ENCODE measurements around the gene BCR.

Gene BCR

GRCh38 chr22:23199159-23199558, 18.9 kb downstream of the BCR start:
- no peak for DNase-seq (ENCODE audit: extremely low read depth, insufficient read length)
- H3K27me3 ChIP-seq (replicated peaks; ENCODE audit: control insufficient read depth, insufficient read depth, low read length): no peaks in the 10 kb centered on the region
- no peak overlapping the region for H3K4me3 ChIP-seq (replicated peaks; ENCODE audit: low read depth, low read length)
- no peak for TF ChIP-seq CTCF (IDR thresholded peaks at IDR 0.05; ENCODE audit: insufficient read depth, low read length, poor library complexity, severe bottlenecking)
- peaks cover 8% of the 10 kb centered on the region for H3K36me3 ChIP-seq (ENCODE audit: control insufficient read depth, insufficient read depth, low read length)

- peaks cover 10% of the 10 kb centered on the region for H3K36me3 ChIP-seq (ENCODE audit: control insufficient read depth, insufficient read depth, low read length)
- no peak for TF ChIP-seq CTCF (IDR thresholded peaks at IDR 0.05; ENCODE audit: insufficient read depth, low read length, poor library complexity, severe bottlenecking)
- no peaks in the 10 kb centered on the region for H3K27me3 ChIP-seq (replicated peaks; ENCODE audit: control insufficient read depth, insufficient read depth, low read length)
- DNase-seq (ENCODE audit: extremely low read depth, insufficient read length): no peak
- no peak overlapping the region for H3K4me3 ChIP-seq (replicated peaks; ENCODE audit: low read depth, low read length)
These were observed 20.6 kb downstream of the BCR start for GRCh38 chr22:23200898-23201297.

GRCh38 chr22:23202812-23203451, 22.6 kb downstream of the BCR start:
- no peak for DNase-seq (ENCODE audit: extremely low read depth, insufficient read length)
- Histone ChIP-seq H3K36me3 (ENCODE audit: control insufficient read depth, insufficient read depth, low read length) (peaks cover 10% of the 10 kb centered on the region), H3K27me3 (replicated peaks; ENCODE audit: control insufficient read depth, insufficient read depth, low read length) (no peaks in the 10 kb centered on the region), H3K4me3 (replicated peaks; ENCODE audit: low read depth, low read length) (no peak overlapping the region)
- no peak for TF ChIP-seq CTCF (IDR thresholded peaks at IDR 0.05; ENCODE audit: insufficient read depth, low read length, poor library complexity, severe bottlenecking)

- no peak for TF ChIP-seq CTCF (IDR thresholded peaks at IDR 0.05; ENCODE audit: insufficient read depth, low read length, poor library complexity, severe bottlenecking)
- H3K27me3 ChIP-seq (replicated peaks; ENCODE audit: control insufficient read depth, insufficient read depth, low read length): no peaks in the 10 kb centered on the region
- no peak for DNase-seq (ENCODE audit: extremely low read depth, insufficient read length)
- no peak overlapping the region for H3K4me3 ChIP-seq (replicated peaks; ENCODE audit: low read depth, low read length)
- H3K36me3 ChIP-seq (ENCODE audit: control insufficient read depth, insufficient read depth, low read length): peaks cover 6% of the 10 kb centered on the region
These were observed 23.3 kb downstream of the BCR start for GRCh38 chr22:23203452-23204124.

- no peak for TF ChIP-seq CTCF (IDR thresholded peaks at IDR 0.05; ENCODE audit: insufficient read depth, low read length, poor library complexity, severe bottlenecking)
- Histone ChIP-seq H3K27me3 (replicated peaks; ENCODE audit: control insufficient read depth, insufficient read depth, low read length) (no peaks in the 10 kb centered on the region), H3K36me3 (ENCODE audit: control insufficient read depth, insufficient read depth, low read length) (peaks cover 6% of the 10 kb centered on the region), H3K4me3 (replicated peaks; ENCODE audit: low read depth, low read length) (no peak overlapping the region)
- no peak for DNase-seq (ENCODE audit: extremely low read depth, insufficient read length)
These were observed 23.8 kb downstream of the BCR start for GRCh38 chr22:23204125-23204488.

Measured in GM06990 (cell line).